ENCODE measurements around the gene CLECL1. TPM values are rescaled to one million over a fixed set of nuclear protein-coding genes. Genes with fewer than 3 reads are reported as not detected.

CLECL1 gene
- total RNA-seq, 1 experiment from 2014 or later = not detected

DNA sequence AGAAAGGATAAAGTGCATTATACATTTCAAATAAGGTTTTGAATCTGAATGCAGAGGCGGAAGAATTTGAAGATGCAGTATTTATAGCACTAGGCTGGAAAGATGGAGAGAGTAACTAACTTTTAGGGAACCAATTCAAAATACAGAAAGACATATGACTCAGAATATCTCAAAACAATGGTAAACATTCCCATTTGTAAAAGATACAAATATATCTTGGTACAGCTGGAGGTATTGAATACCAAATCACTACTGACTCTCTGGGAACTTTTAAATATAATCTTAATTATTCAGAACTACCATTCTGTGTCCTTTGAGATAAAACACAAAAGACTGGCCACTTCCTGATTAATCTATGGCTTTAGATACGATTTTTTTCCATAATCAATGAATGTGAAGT lies 22.7 kb upstream of the CLECL1 start:
- Histone ChIP-seq H3K27ac (no peak overlapping the region), H3K4me1 (no peaks in the 10 kb centered on the region), H3K9me3 (replicated peaks) (no peaks in the 10 kb centered on the region), H3K27me3 (no peaks in the 10 kb centered on the region; the same call in 1 of the 2 replicates), H3K36me3 (no peaks in the 10 kb centered on the region), H3K4me3 (no peak overlapping the region)
- DNase-seq = no peak

DNA sequence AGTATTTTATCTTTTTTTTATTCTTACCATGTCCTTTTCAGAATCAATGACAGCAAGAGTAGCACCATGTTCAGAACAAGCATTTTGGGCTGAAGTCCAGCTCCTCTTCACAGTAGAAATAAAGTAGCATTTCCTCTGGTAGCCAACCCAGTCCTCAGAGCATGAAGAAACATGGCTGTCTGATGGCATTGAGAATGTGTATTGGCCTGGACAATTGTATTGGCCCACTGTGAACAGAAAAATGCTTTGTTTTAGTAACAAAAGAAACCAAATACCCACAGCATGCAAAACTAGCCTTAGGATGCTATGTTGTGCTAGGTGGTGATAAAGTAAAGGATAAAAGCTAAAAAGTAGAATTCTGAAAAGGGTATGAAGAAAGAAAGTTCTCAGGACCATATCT lies 22.1 kb upstream of the CLECL1 start:
- Histone ChIP-seq H3K36me3 (no peaks in the 10 kb centered on the region), H3K4me3 (no peak overlapping the region), H3K27me3 (no peaks in the 10 kb centered on the region; the same call in 1 of the 2 replicates), H3K27ac (no peak overlapping the region), H3K9me3 (replicated peaks) (no peaks in the 10 kb centered on the region), H3K4me1 (no peaks in the 10 kb centered on the region)
- no peak for DNase-seq

DNA sequence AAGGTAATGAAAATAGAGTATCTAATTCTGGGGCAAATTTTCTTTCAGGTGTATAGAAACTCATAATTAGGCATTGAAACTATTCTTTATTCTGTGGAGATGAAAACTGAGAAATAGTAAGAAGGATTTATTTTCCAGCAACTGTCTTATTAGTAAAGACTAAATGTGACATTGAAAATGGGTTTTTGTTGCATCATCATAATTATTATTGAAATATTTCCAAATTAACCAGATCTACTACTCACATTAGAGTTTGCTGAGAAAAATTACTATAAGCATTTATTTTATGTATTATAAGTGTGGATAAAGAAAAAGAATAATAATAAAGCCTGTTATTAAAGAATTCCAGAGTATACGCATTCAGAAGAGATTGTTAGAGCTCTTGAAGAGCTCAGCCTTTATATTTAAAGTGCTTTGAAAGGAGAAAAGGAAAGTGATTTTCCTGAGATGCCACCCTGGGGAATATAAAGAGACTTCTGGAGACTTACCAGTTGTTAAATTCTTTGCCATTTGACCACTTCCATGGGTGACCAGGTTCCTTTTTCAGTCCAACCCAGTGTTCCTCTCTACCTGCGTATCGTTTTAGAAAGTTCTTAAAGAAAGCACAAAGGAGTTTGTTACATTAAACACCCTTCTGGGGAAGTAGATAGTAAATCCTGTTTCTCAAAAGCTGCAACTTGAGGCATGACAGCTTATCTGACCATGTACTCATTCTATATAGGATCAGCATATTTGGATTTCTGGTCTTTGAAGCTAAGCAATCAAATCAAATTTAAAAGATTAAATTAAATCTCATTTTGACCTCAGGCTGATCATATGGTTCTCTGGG lies 21.4 kb upstream of the CLECL1 start:
- no peaks in the 10 kb centered on the region for H3K9me3 ChIP-seq (replicated peaks)
- H3K27me3 ChIP-seq = no peaks in the 10 kb centered on the region; the same call in 1 of the 2 replicates
- H3K27ac ChIP-seq = no peak overlapping the region
- H3K36me3 ChIP-seq = no peaks in the 10 kb centered on the region
- DNase-seq = no peak
- H3K4me3 ChIP-seq = no peak overlapping the region
- no peaks in the 10 kb centered on the region for H3K4me1 ChIP-seq

DNA sequence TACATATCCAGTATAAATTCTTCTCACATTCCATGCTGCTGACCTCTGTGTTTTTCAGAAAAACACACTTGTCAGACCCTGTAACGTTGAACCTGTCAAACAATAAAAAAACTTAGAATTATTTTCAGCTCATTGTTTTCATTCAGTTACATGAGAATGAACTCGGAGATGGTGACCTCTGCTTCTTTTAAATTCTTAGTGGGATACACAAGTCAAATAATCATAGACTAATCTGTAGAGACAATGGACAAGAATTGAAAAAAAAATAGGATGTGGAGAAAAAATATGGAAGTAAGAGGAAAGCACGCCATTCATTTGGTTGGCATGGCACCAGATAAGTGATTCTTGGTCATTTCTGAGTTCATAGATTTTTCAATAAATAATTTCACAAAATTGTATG lies 20.6 kb upstream of the CLECL1 start:
- Histone ChIP-seq H3K4me3 (no peak overlapping the region), H3K27ac (no peak overlapping the region)
- no peak for DNase-seq

GRCh38 chr12:9753073-9753472 lies 20.2 kb upstream of the CLECL1 start:
- Histone ChIP-seq H3K9me3 (replicated peaks) (no peaks in the 10 kb centered on the region), H3K36me3 (no peaks in the 10 kb centered on the region), H3K4me1 (no peaks in the 10 kb centered on the region), H3K27me3 (no peaks in the 10 kb centered on the region; the same call in 1 of the 2 replicates), H3K27ac (no peak overlapping the region), H3K4me3 (no peak overlapping the region)
- no peak for DNase-seq

More for the DNA sequence above, 20.6 kb upstream of the CLECL1 start:
- no peaks in the 10 kb centered on the region for H3K4me1 ChIP-seq
- no peaks in the 10 kb centered on the region for H3K36me3 ChIP-seq
- no peaks in the 10 kb centered on the region for H3K9me3 ChIP-seq (replicated peaks)
- no peaks in the 10 kb centered on the region; the same call in 1 of the 2 replicates for H3K27me3 ChIP-seq

DNA sequence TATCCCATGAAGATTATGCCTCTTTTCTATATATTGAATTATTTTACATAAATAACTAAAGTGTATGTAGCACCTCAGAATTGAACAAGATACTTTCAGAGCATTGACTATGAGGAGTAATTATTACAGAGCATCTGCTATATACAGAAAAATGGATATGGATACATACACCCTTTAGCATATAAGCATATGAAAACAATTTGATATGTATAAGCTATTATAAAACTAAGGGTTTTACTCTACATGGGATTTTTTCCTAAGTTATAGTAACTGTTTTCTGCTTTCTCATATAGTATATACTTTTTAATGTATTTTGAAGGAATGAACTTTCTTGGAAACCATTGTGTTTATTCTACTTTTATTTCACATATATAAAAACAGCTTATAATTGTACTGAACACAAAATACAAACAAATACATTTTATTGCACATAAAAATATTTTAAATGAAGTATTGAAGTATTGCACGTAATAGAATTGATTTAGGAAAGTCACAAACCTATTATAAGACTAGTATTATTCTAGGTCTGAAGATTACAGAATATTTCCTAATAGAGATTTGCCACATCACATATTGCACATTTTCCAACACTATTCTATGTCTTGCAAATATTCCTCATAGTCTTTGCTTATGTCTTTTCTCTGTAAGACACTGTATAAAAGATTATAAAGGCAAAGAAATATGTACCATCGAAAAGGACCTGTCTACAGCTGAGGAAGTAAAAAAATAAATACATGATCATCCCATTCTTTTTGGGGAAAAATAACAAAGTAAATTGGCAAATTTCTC lies 19.4 kb upstream of the CLECL1 start:
- no peaks in the 10 kb centered on the region for H3K4me1 ChIP-seq
- no peaks in the 10 kb centered on the region; the same call in 1 of the 2 replicates for H3K27me3 ChIP-seq
- H3K4me3 ChIP-seq = no peak overlapping the region
- H3K36me3 ChIP-seq = no peaks in the 10 kb centered on the region
- no peaks in the 10 kb centered on the region for H3K9me3 ChIP-seq (replicated peaks)
- no peak for DNase-seq
- H3K27ac ChIP-seq = no peak overlapping the region

DNA sequence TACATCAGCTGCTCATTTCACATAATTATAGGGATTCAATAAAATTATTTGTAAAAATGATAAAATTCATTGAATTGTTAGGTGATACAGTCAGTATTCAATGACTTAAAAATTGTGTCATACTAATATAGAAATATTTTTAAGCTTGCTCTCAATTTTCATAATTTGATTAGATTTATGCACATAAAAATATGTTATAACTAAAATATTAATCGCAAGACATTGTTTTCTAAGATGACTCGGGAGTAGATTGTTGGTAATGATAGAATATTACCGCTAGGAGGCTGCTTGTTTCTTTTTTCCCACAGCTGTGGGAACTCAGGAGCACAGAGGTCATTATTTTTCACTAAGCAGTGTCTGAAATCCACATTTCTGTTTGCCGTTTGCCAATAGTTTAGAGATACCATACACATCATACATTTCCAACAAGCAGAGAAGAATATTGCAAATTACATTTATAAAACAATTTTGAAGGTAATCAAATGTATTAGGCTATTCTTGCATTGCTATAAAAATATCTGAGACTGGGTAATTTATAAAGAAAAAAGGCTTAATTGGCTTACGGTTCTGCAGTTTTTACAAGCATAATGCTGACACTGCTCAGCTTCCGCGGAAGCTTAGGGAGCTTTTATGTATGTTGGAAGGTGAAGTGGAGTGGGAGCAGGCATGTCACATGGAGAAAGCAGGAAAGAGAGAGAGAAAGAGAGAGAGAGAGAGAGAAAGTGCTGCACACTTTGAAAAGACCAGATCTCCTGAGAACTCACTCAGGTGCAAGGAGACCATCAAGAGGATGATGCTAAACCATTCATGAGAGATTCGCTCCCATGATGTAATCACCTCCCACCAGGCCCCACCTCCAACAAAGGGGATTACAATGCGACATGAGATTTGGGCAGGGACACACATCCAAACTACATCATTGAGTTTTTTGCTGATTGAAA lies 18.6 kb upstream of the CLECL1 start:
- DNase-seq = peak in 1 of 2 experiments; percentile 9
- H3K9me3 ChIP-seq (replicated peaks) = no peaks in the 10 kb centered on the region

GRCh38 chr12:9750276-9751203 lies 17.6 kb upstream of the CLECL1 start:
- peak; percentile 31 to 72 for DNase-seq
- no peaks in the 10 kb centered on the region; the same call in 1 of the 2 replicates for H3K27me3 ChIP-seq
- no peaks in the 10 kb centered on the region for H3K36me3 ChIP-seq
- no peaks in the 10 kb centered on the region for H3K4me1 ChIP-seq
- H3K4me3 ChIP-seq = no peak overlapping the region
- no peaks in the 10 kb centered on the region for H3K9me3 ChIP-seq (replicated peaks)
- H3K27ac ChIP-seq = no peak overlapping the region

More for the DNA sequence above, 18.6 kb upstream of the CLECL1 start:
- Histone ChIP-seq H3K4me3 (no peak overlapping the region), H3K27me3 (no peaks in the 10 kb centered on the region; the same call in 1 of the 2 replicates), H3K4me1 (no peaks in the 10 kb centered on the region), H3K36me3 (no peaks in the 10 kb centered on the region), H3K27ac (no peak overlapping the region)

GRCh38 chr12:9749640-9750039 lies 16.7 kb upstream of the CLECL1 start:
- no peaks in the 10 kb centered on the region for H3K4me1 ChIP-seq
- no peaks in the 10 kb centered on the region for H3K36me3 ChIP-seq
- no peaks in the 10 kb centered on the region; the same call in 1 of the 2 replicates for H3K27me3 ChIP-seq
- H3K27ac ChIP-seq = no peak overlapping the region
- DNase-seq = no peak
- H3K4me3 ChIP-seq = no peak overlapping the region
- H3K9me3 ChIP-seq (replicated peaks) = no peaks in the 10 kb centered on the region

DNA sequence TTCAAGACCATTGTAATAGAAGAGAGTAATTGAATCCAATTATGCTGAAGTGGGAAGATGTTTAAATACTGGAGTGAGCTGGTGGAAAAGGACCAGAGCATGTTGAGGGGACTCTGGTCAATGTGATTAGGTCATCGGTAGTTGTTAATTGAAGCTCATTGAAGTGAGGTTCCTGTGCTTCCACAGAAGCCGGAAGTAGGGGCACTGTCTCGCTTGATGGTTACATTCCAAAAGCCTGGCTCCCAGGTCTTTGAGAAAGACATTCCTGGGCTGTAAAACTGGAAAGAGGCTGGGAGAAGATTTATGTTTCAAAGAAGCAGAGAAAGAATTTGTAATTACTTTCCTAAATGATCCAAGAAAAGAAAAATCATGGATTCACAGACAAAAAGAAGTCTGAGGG lies 12.3 kb upstream of the CLECL1 start:
- 0 out of 2 replicates have a peak, but pooled peaks cover 3% of the 10 kb centered on the region for H3K27me3 ChIP-seq
- no peak overlapping the region for H3K27ac ChIP-seq
- no peaks in the 10 kb centered on the region for H3K4me1 ChIP-seq
- H3K36me3 ChIP-seq = no peaks in the 10 kb centered on the region
- H3K4me3 ChIP-seq = no peak overlapping the region
- no peak for DNase-seq
- H3K9me3 ChIP-seq (replicated peaks) = no peaks in the 10 kb centered on the region

- Histone ChIP-seq H3K4me3 (no peak overlapping the region), H3K9me3 (replicated peaks) (no peaks in the 10 kb centered on the region), H3K27me3 (0 out of 2 replicates have a peak, but pooled peaks cover 3% of the 10 kb centered on the region), H3K27ac (no peak overlapping the region), H3K36me3 (no peaks in the 10 kb centered on the region), H3K4me1 (no peaks in the 10 kb centered on the region)
- DNase-seq = no peak
These were observed 9.8 kb upstream of the CLECL1 start for GRCh38 chr12:9742661-9743060.

DNA sequence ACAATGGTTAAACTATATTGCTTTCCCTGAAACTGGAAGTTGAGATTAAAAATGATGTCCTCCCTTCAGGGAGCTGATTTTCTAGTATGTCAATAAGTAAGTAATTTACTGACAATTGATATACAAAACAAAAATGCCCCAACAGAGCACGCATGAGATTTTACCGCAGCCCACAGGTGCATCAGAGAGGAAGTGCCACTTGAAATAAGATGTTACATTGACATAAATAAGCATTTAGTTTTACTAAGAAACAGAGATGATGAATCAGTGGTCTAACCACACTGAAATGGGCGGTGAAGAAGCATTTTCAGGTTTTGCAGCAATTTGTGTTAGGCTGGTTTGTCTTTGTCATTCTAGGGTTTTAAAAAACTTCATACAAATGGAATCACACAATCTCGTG lies 8.8 kb upstream of the CLECL1 start:
- Histone ChIP-seq H3K36me3 (no peaks in the 10 kb centered on the region), H3K27me3 (0 out of 2 replicates have a peak, but pooled peaks cover 3% of the 10 kb centered on the region), H3K27ac (no peak overlapping the region), H3K4me3 (no peak overlapping the region), H3K9me3 (replicated peaks) (no peaks in the 10 kb centered on the region), H3K4me1 (no peaks in the 10 kb centered on the region)
- no peak for DNase-seq

DNA sequence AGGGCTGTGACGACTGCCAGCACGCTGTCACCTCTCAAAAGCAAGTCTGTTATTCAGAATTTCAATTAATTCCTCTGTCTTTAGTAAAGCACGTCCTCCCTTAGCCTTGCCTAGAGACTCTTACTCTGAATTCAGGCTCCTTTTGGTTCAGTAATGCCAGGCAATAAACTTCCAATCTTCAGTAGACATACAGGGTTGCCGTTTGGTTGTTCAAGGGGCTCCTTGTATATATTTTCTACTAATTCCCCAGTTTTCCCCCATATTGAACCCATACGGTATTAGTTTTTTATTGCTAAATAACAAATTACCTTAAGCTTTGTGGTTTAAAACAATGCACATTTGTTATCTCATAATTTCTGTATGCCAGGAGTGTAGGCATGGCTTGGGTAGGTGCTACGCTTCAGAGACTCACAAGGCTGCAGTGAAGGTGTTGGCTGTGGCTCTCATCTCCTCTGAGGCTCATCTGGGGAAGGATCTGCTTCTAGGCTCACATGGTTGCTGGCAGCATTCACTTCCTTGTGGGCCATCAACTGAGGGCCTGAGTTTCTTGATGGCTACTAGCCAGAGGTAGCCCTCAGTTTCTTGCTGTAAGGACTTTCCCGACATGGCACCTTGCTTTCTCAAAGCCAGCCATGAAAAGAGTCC lies 7.3 kb upstream of the CLECL1 start:
- Histone ChIP-seq H3K4me1 (no peaks in the 10 kb centered on the region), H3K36me3 (no peaks in the 10 kb centered on the region), H3K27ac (no peak overlapping the region), H3K4me3 (no peak overlapping the region), H3K9me3 (replicated peaks) (no peaks in the 10 kb centered on the region), H3K27me3 (0 out of 2 replicates have a peak, but pooled peaks cover 3% of the 10 kb centered on the region)
- no peak for DNase-seq

All from SJCRH30 (cell line).